ENCODE data around the gene PRH1.

DNA sequence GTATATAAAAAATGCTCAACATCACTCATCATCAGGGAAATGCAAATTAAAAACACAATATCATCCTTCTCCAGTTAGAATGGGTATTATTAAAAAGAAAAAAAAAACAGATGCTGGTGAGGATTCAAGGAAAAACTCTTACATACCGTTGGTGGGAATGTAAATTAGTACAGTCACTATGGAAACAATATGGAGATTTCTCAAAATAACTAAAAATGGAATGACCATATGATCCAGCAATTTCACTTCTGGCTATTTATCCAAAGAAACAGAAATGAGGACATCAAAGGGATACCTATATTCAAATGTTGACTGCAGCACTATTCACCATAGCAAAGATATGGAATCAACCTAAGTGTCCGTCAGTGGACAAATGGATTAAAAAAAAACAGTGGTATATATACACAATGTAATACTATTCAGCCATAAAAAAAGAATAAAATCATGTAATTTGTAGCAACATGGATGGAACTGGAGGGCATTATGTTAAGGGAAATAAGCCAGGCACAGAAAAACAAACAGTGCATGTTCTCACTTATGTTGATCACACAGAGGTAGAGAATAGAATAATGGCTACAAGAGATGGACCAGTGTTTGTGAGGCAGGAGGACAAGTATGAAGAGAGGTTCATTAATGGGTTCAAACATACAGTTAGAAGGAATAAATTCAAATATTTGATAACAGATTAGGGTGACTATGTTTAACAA is 20.4 kb downstream of the PRH1 start:
- TF ChIP-seq CTCF (conservative IDR thresholded peaks at IDR 0.05; ENCODE audit: low read depth, low read length) = no peak
- TF ChIP-seq EZH2 (IDR thresholded peaks at IDR 0.05; ENCODE audit: low read length, unreplicated experiment) = no peak
